Caco-2 (cell line): ENCODE measurements around the gene IL6ST. TPM values are rescaled to one million over a fixed set of nuclear protein-coding genes. Genes with fewer than 3 reads are reported as not detected.

Experiments
- BruUV-seq: library from RNA; stranded (reverse); fragments of 400-500 nt; replicated peaks from 2 replicates; lab custom pipeline; 2021; lab: Mats Ljungman, UMichigan
- CTCF ChIA-PET: fragments of 300-600 bp; sonication (Branson Sonifier 250); formaldehyde crosslinking; loops from one replicate; lab custom pipeline; 2022; ENCODE audit warnings: antibody characterized with exemption; lab: Charles Lee
- POLR2A ChIA-PET: fragments of 300-600 bp; sonication (Branson Sonifier 250); formaldehyde crosslinking; loops from one replicate; lab custom pipeline; 2022; ENCODE audit warnings: antibody characterized with exemption; lab: Charles Lee
- DNase-seq, 2 experiments: peaks; one replicate each; pipeline versions ENCODE4 v3.0.0 to v3.0.0-alpha.2; 2020 to 2022
- H3K27me3 ChIP-seq: replicated peaks from 2 replicates; pipeline ENCODE4 v1.6.0; 2011; ENCODE audit warnings: low read length; ENCODE audit not compliant: control insufficient read depth, insufficient read depth
- H3K36me3 ChIP-seq: 2 replicates; pipeline ENCODE4 v1.5.1; 2011; ENCODE audit warnings: low read length; ENCODE audit not compliant: control insufficient read depth, insufficient read depth
- H3K4me1 ChIP-seq: fragments of 250-450 bp; sonication (Bioruptor Pico); 2 replicates; pipeline ENCODE4 v1.5.1; 2020; ENCODE audit warnings: mild to moderate bottlenecking
- H3K4me3 ChIP-seq: 2 replicates; pipeline ENCODE4 v1.5.1; 2011; ENCODE audit warnings: low read depth, mild to moderate bottlenecking, control low read depth, low read length
- H3K9me3 ChIP-seq: fragments of 250-450 bp; sonication (Bioruptor Pico); 2 replicates; pipeline ENCODE4 v1.5.1; 2020; ENCODE audit warnings: mild to moderate bottlenecking, moderate library complexity
- H3K27ac Mint-ChIP-seq: one replicate; pipeline ENCODE4 v1.8.0; 2022; ENCODE audit warnings: mixed read lengths; ENCODE audit not compliant: unreplicated experiment
- H3K27me3 Mint-ChIP-seq: one replicate; pipeline ENCODE4 v1.8.0; 2022; ENCODE audit warnings: mixed read lengths; ENCODE audit not compliant: insufficient read depth, unreplicated experiment
- H3K36me3 Mint-ChIP-seq: one replicate; pipeline ENCODE4 v1.8.0; 2022; ENCODE audit warnings: mild to moderate bottlenecking, mixed read lengths; ENCODE audit not compliant: insufficient read depth, unreplicated experiment
- H3K4me1 Mint-ChIP-seq: one replicate; pipeline ENCODE4 v1.8.0; 2022; ENCODE audit warnings: low read depth, mixed read lengths; ENCODE audit not compliant: unreplicated experiment
- H3K4me3 Mint-ChIP-seq: one replicate; pipeline ENCODE4 v1.8.0; 2022; ENCODE audit warnings: mild to moderate bottlenecking, moderate library complexity, mixed read lengths; ENCODE audit not compliant: unreplicated experiment
- H3K9me3 Mint-ChIP-seq: one replicate; pipeline ENCODE4 v1.8.0; 2022; ENCODE audit warnings: mixed read lengths; ENCODE audit not compliant: unreplicated experiment
- intact Hi-C: fragments of 100-400 bp; cut with micrococcal nuclease; formaldehyde crosslinking; loops from one replicate; pipeline ENCODE4 v1.10.0; 2022; ENCODE audit not compliant: unreplicated experiment
- total RNA-seq: library from RNA; stranded (reverse); gene quantifications from 2 replicates; pipeline ENCODE4 v1.2.3, GENCODE V29; 2022
- TF ChIP-seq, protein P1 (sequence below), 2 experiments: fragments of 200-600 bp in 1 of 2; IDR thresholded peaks; 1 replicate in 1 of 2; 2 replicates in 1 of 2; pipeline versions ENCODE4 v1.5.1 to v1.8.0; 2011 to 2022; ENCODE audit warnings: antibody characterized with exemption in 1 of 2, control low read depth in 1 of 2, inconsistent platforms in 1 of 2, low read depth in 1 of 2, low read length in 1 of 2, mild to moderate bottlenecking in 1 of 2, moderate library complexity in 1 of 2; ENCODE audit not compliant: insufficient read depth in 1 of 2, severe bottlenecking in 1 of 2, unreplicated experiment in 1 of 2

IL6ST gene
- total RNA-seq, 1 experiment from 2014 or later: 278 TPM

DNA sequence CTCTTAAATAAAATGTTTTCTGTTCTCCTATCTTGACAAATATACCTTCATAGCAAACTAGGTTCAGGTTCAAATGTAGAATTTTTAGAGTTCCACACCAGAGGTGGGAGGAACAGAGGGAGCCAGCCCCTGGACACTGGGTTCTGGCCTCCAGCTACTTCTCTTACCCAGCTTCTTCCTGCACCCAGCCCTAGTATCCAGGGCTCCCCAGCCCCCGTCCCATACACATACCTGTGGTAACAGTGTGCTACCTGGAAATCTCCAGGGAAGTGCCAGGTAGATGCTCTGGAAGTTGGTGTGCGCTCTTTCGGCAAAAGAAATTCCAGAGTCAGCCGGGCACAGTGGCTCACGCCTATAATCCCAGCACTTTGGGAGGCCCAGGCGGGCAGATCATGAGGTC, 33.9 kb upstream of the IL6ST start:
- no peak overlapping the region for H3K4me3 ChIP-seq
- TF ChIP-seq, protein P1, sequence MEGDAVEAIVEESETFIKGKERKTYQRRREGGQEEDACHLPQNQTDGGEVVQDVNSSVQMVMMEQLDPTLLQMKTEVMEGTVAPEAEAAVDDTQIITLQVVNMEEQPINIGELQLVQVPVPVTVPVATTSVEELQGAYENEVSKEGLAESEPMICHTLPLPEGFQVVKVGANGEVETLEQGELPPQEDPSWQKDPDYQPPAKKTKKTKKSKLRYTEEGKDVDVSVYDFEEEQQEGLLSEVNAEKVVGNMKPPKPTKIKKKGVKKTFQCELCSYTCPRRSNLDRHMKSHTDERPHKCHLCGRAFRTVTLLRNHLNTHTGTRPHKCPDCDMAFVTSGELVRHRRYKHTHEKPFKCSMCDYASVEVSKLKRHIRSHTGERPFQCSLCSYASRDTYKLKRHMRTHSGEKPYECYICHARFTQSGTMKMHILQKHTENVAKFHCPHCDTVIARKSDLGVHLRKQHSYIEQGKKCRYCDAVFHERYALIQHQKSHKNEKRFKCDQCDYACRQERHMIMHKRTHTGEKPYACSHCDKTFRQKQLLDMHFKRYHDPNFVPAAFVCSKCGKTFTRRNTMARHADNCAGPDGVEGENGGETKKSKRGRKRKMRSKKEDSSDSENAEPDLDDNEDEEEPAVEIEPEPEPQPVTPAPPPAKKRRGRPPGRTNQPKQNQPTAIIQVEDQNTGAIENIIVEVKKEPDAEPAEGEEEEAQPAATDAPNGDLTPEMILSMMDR (IDR thresholded peaks at IDR 0.05; ENCODE audit: insufficient read depth in 1 of 2, low read depth in 1 of 2, low read length in 1 of 2, severe bottlenecking in 1 of 2, unreplicated experiment in 1 of 2): no peak
- no peak overlapping the region for H3K4me3 Mint-ChIP-seq
- ChIA-PET CTCF (no interaction called here), POLR2A (no interaction called here)
- intact Hi-C loops: no loop called here
- H3K9me3 Mint-ChIP-seq: no peaks in the 10 kb centered on the region
- DNase-seq: no peak
- peak overlapping the region; percentile 39 for H3K27ac Mint-ChIP-seq
- H3K36me3 ChIP-seq: no peaks in the 10 kb centered on the region
- H3K4me1 Mint-ChIP-seq: peaks cover 7% of the 10 kb centered on the region
- peaks cover 6% of the 10 kb centered on the region for H3K9me3 ChIP-seq
- H3K36me3 Mint-ChIP-seq: no peaks in the 10 kb centered on the region
- no peaks in the 10 kb centered on the region for H3K27me3 ChIP-seq
- peaks cover 44% of the 10 kb centered on the region for H3K4me1 ChIP-seq
- BruUV-seq: no TSS peak
- H3K27me3 Mint-ChIP-seq: no peaks in the 10 kb centered on the region

DNA sequence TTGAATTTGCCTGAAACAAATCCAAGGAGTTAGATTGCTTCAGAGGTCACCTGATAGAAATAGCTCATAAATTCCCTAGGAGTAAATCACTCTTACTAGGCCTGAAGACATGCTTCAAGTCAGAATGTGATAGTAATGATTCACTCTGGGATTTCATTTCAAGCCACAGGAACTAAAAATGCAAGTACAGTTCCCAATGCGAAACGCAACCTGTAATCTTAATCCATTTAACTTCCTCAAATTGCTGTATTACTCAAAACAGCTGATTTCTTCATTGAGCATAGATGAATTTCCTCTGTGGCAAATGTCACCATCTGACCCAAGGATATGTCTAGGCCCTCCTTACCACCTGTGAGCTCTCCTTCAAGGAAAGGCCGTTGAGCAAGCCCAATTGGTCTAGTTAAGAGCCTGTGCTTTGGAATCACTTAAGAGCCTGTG, 32.1 kb upstream of the IL6ST start:
- Mint-ChIP-seq H3K36me3 (no peaks in the 10 kb centered on the region), H3K27me3 (no peaks in the 10 kb centered on the region), H3K4me1 (peaks cover 12% of the 10 kb centered on the region), H3K27ac (no peak overlapping the region), H3K9me3 (no peaks in the 10 kb centered on the region), H3K4me3 (no peak overlapping the region)
- no peaks in the 10 kb centered on the region for H3K27me3 ChIP-seq
- H3K36me3 ChIP-seq: no peaks in the 10 kb centered on the region
- TF ChIP-seq, protein P1 (IDR thresholded peaks at IDR 0.05; ENCODE audit: insufficient read depth in 1 of 2, low read depth in 1 of 2, low read length in 1 of 2, severe bottlenecking in 1 of 2, unreplicated experiment in 1 of 2): no peak
- no peak overlapping the region for H3K4me3 ChIP-seq
- intact Hi-C loops: no loop called here
- BruUV-seq: no TSS peak
- H3K9me3 ChIP-seq: peaks cover 6% of the 10 kb centered on the region
- ChIA-PET CTCF (interaction anchor here (0.5 kb wide), 1 partner anchor 8 kb away, joined by 8 read pairs; no protein-coding TSS in a partner anchor), POLR2A (no interaction called here)
- DNase-seq: no peak
- peaks cover 56% of the 10 kb centered on the region for H3K4me1 ChIP-seq

DNA sequence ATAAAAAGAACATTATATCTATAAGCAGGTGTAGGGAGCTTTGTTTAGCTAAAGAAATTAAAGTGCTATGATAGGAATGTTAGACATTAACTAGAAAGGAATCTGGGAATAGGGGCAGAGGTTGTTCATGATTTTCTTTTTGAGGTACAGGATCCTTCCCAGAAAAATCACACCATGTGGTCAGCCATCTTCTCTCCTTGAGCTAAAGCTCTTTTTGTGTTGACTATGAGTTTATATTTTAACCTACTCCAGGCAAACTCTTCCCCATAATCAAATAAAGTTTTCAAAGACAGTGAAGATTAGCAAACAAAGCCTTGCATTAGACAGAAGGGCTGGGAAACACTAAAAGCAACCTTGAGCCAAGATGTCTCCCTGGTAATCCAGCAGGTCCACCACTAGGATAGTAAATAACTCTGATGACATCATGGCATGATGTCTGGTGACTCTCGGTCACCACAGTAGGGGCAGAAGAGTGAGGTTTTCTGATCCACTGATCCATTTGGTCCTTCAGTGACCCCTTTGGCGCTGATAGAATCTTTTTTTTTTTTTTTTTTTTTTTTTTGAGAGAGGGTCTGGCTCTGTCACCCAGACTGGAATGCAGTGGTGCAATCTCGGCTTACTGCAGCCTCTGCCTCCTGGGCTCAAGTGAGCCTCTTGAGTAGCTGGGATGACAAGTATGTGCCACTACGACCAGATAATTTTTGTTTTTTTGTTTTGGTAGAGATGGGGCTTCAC, 30.6 kb upstream of the IL6ST start:
- intact Hi-C loops: loop anchor here (1.0 to 2.0 kb wide), 5 partner anchors 23 to 64 kb away; no protein-coding TSS in a partner anchor
- Histone ChIP-seq H3K9me3 (peaks cover 6% of the 10 kb centered on the region), H3K4me3 (no peak overlapping the region), H3K27me3 (no peaks in the 10 kb centered on the region), H3K4me1 (peaks cover 57% of the 10 kb centered on the region), H3K36me3 (no peaks in the 10 kb centered on the region)
- H3K27ac Mint-ChIP-seq: peak overlapping the region; percentile 84
- H3K4me3 Mint-ChIP-seq: no peak overlapping the region
- BruUV-seq: TSS peak; percentile 80
- H3K36me3 Mint-ChIP-seq: no peaks in the 10 kb centered on the region
- TF ChIP-seq, protein P1 (IDR thresholded peaks at IDR 0.05; ENCODE audit: insufficient read depth in 1 of 2, low read depth in 1 of 2, low read length in 1 of 2, severe bottlenecking in 1 of 2, unreplicated experiment in 1 of 2): peak in 1 of 2 experiments; percentile 13
- CTCF ChIA-PET: interaction anchor here (0.6 to 1.0 kb wide), 3 partner anchors 17 to 47 kb away, joined by 3 to 7 read pairs (median 5); no protein-coding TSS in a partner anchor
- H3K27me3 Mint-ChIP-seq: no peaks in the 10 kb centered on the region
- no peaks in the 10 kb centered on the region for H3K9me3 Mint-ChIP-seq
- peaks cover 8% of the 10 kb centered on the region for H3K4me1 Mint-ChIP-seq
- peak; percentile 79 to 85 for DNase-seq
- POLR2A ChIA-PET: interaction anchor here (0.5 to 0.7 kb wide), 3 partner anchors 64 to 119 kb away, joined by 3 to 7 read pairs (median 5); no protein-coding TSS in a partner anchor
